Fibroblast of the aortic adventitia (primary cell): ENCODE results near the gene CCDC127. TPM values are rescaled to one million over a fixed set of nuclear protein-coding genes. Genes with fewer than 3 reads are reported as not detected.

Experiments
- DNase-seq: peaks from one replicate; pipeline ENCODE4 v3.0.0-alpha.2; 2010; ENCODE audit warnings: low read depth
- H3K4me3 ChIP-seq: 2 replicates; pipeline ENCODE4 v1.5.1; 2011; ENCODE audit warnings: low read depth, mild to moderate bottlenecking, control low read depth, low read length, moderate library complexity
- CTCF ChIP-seq: IDR thresholded peaks from 2 replicates; pipeline ENCODE4 v1.5.1; 2011; ENCODE audit warnings: mild to moderate bottlenecking, low read length, control low read depth, inconsistent platforms; ENCODE audit not compliant: insufficient read depth
- total RNA-seq: library from RNA; depleted of rRNA; stranded (reverse); fragments of >200 nt; gene quantifications from 2 replicates; pipeline ENCODE4 v1.2.3, GENCODE V29; 2012; ENCODE audit warnings: low replicate concordance

CCDC127 gene
- total RNA-seq, 1 donor, result 8.3 TPM

- TF ChIP-seq CTCF, result no peak
- peak; percentile 16 for DNase-seq
- H3K4me3 ChIP-seq, result no peak overlapping the region
Observed at GRCh38 chr5:184471-184870, 33.5 kb downstream of the CCDC127 start.

GRCh38 chr5:182126-182525, 35.8 kb downstream of the CCDC127 start:
- no peak overlapping the region for H3K4me3 ChIP-seq
- no peak for DNase-seq
- no peak for TF ChIP-seq CTCF

- TF ChIP-seq CTCF, result no peak
- no peak overlapping the region for H3K4me3 ChIP-seq
- DNase-seq, result no peak
Observed at GRCh38 chr5:181566-181965, 36.4 kb downstream of the CCDC127 start.

- DNase-seq, result no peak
- no peak overlapping the region for H3K4me3 ChIP-seq
- no peak for TF ChIP-seq CTCF
Observed at GRCh38 chr5:181160-181559, 36.8 kb downstream of the CCDC127 start.

- DNase-seq, result no peak
- TF ChIP-seq CTCF, result no peak
- no peak overlapping the region for H3K4me3 ChIP-seq
Observed at GRCh38 chr5:180286-180918, 37.6 kb downstream of the CCDC127 start.

GRCh38 chr5:179401-179800, 38.6 kb downstream of the CCDC127 start:
- no peak for TF ChIP-seq CTCF
- H3K4me3 ChIP-seq, result no peak overlapping the region
- no peak for DNase-seq

GRCh38 chr5:178110-178509, 39.8 kb downstream of the CCDC127 start:
- no peak for DNase-seq
- no peak for TF ChIP-seq CTCF
- no peak overlapping the region for H3K4me3 ChIP-seq
